ENCODE measurements around the gene IRF2BP2. TPM values are rescaled to one million over a fixed set of nuclear protein-coding genes. Genes with fewer than 3 reads are reported as not detected.

The IRF2BP2 gene
- total RNA-seq, 6 donors from 2014 or later = 83.8 to 157 (median 116) TPM

GRCh38 chr1:234612352-234613127, 2.6 kb upstream of the IRF2BP2 start:
- peaks cover 0 to 3% (median 1%) of the 10 kb centered on the region in 4 donors for H3K36me3 ChIP-seq
- ATAC-seq (ENCODE audit: low FRiP score in 2 of 2) (peak; percentile 60 to 77), DNase-seq (peak; percentile 52 to 94)
- peak in 1 of 6 experiments; percentile 9 for TF ChIP-seq CTCF (IDR thresholded peaks at IDR 0.05)
- TF ChIP-seq EP300 (IDR thresholded peaks at IDR 0.05) = peak in 2 of 4 donors; percentile 84 to 98
- TF ChIP-seq POLR2A (IDR thresholded peaks at IDR 0.05) = peak in 3 of 4 donors; percentile 50 to 82 (median 58)
- TF ChIP-seq POLR2AphosphoS5 (IDR thresholded peaks at IDR 0.05) = peak; percentile 94 to 98
- peaks cover 38 to 47% (median 43%) of the 10 kb centered on the region in 4 donors for H3K4me1 ChIP-seq
- H3K27ac ChIP-seq = peak overlapping the region; percentile 93 to 100 (median 99)
- 1% methylated on average over 20 of the region's 20 CpGs for WGBS, 2 donors
- peak overlapping the region in 3 of 4 donors; percentile 10 to 78 (median 51) for H3K4me3 ChIP-seq
- H3K27me3 ChIP-seq = no peaks in the 10 kb centered on the region
- no peaks in the 10 kb centered on the region for H3K9me3 ChIP-seq

- WGBS, 2 donors = 33 to 43% methylated on average over 7 of the region's 7 CpGs
- ATAC-seq (ENCODE audit: low FRiP score in 2 of 2) = peak in 1 of 2 donors; percentile 7
- TF ChIP-seq CTCF (IDR thresholded peaks at IDR 0.05) (no peak), POLR2AphosphoS5 (IDR thresholded peaks at IDR 0.05) (peak; percentile 18 to 45), EP300 (IDR thresholded peaks at IDR 0.05) (peak in 1 of 4 donors; percentile 34), POLR2A (IDR thresholded peaks at IDR 0.05) (no peak)
- DNase-seq = peak in 1 of 2 donors; percentile 81
- H3K27ac ChIP-seq = peak overlapping the region; percentile 93 to 100 (median 99)
- H3K27me3 ChIP-seq = no peaks in the 10 kb centered on the region
- H3K36me3 ChIP-seq = peaks cover 0 to 9% (median 6%) of the 10 kb centered on the region in 4 donors
- no peaks in the 10 kb centered on the region for H3K9me3 ChIP-seq
- H3K4me1 ChIP-seq = peaks cover 39 to 48% (median 44%) of the 10 kb centered on the region in 4 donors
- peak overlapping the region in 2 of 4 donors; percentile 51 to 78 for H3K4me3 ChIP-seq
Measured at GRCh38 chr1:234611847-234612351, 1.9 kb upstream of the IRF2BP2 start.

- no peaks in the 10 kb centered on the region for H3K27me3 ChIP-seq
- peak; percentile 47 to 72 for ATAC-seq (ENCODE audit: low FRiP score in 2 of 2)
- WGBS, 2 donors = 7 to 14% methylated on average over 10 to 16 of the region's 22 CpGs
- H3K4me1 ChIP-seq = peaks cover 36 to 48% (median 44%) of the 10 kb centered on the region in 4 donors
- no peaks in the 10 kb centered on the region for H3K9me3 ChIP-seq
- peak in 1 of 2 donors; percentile 69 for DNase-seq
- peak in 1 of 2 donors; percentile 28 for TF ChIP-seq POLR2AphosphoS5 (IDR thresholded peaks at IDR 0.05)
- TF ChIP-seq EP300 (IDR thresholded peaks at IDR 0.05) = no peak
- peak in 1 of 4 donors; percentile 26 for TF ChIP-seq POLR2A (IDR thresholded peaks at IDR 0.05)
- TF ChIP-seq CTCF (IDR thresholded peaks at IDR 0.05) = no peak
- H3K27ac ChIP-seq = peak overlapping the region; percentile 93 to 100 (median 99)
- peak overlapping the region in 3 of 4 donors; percentile 51 to 78 (median 59) for H3K4me3 ChIP-seq
- peaks cover 0 to 14% (median 6%) of the 10 kb centered on the region in 4 donors for H3K36me3 ChIP-seq
Measured at GRCh38 chr1:234611225-234611846, 1.4 kb upstream of the IRF2BP2 start.

GRCh38 chr1:234610666-234611224, 767 bp upstream of the IRF2BP2 start:
- Histone ChIP-seq H3K9me3 (no peaks in the 10 kb centered on the region), H3K27ac (peak overlapping the region; percentile 93 to 100 (median 99)), H3K36me3 (peaks cover 0 to 20% (median 6%) of the 10 kb centered on the region in 4 donors), H3K4me3 (peak overlapping the region; percentile 11 to 78 (median 55)), H3K4me1 (peaks cover 37 to 51% (median 44%) of the 10 kb centered on the region in 4 donors), H3K27me3 (no peaks in the 10 kb centered on the region)
- 0% methylated on average over 10 to 20 of the region's 71 CpGs for WGBS, 2 donors
- TF ChIP-seq POLR2AphosphoS5 (IDR thresholded peaks at IDR 0.05) (peak; percentile 93 to 96), CTCF (IDR thresholded peaks at IDR 0.05) (peak in 4 of 6 experiments; percentile 0 to 47 (median 39)), POLR2A (IDR thresholded peaks at IDR 0.05) (peak in 3 of 4 donors; percentile 94 to 100 (median 98)), EP300 (IDR thresholded peaks at IDR 0.05) (peak in 2 of 4 donors; percentile 33 to 41)
- peak; percentile 96 to 99 for DNase-seq
- ATAC-seq (ENCODE audit: low FRiP score in 2 of 2) = peak; percentile 84 to 89
